GM06990 (cell line): ENCODE results near the gene IQSEC1.

Experiments used
- DNase-seq: peaks from one replicate; pipeline ENCODE4 v3.0.0-alpha.2; 2011; ENCODE audit not compliant: insufficient read length; ENCODE audit errors: extremely low read depth
- H3K27me3 ChIP-seq: replicated peaks from 2 replicates; pipeline ENCODE4 v1.6.0; 2011; ENCODE audit warnings: low read length; ENCODE audit not compliant: control insufficient read depth, insufficient read depth
- H3K36me3 ChIP-seq: 2 replicates; pipeline ENCODE4 v1.5.1; 2011; ENCODE audit warnings: low read length; ENCODE audit not compliant: control insufficient read depth, insufficient read depth
- H3K4me3 ChIP-seq: replicated peaks from 2 replicates; pipeline ENCODE4 v1.5.1; 2011; ENCODE audit warnings: low read depth, mild to moderate bottlenecking, control low read depth, low read length
- CTCF ChIP-seq: IDR thresholded peaks from 2 replicates; pipeline ENCODE4 v1.5.1; 2011; ENCODE audit warnings: low read length, control low read depth, mild to moderate bottlenecking, inconsistent platforms; ENCODE audit not compliant: insufficient read depth, poor library complexity, severe bottlenecking

Gene IQSEC1

GRCh38 chr3:13011573-13012220 lies 61.5 kb downstream of the IQSEC1 start:
- peak; percentile 11 for TF ChIP-seq CTCF
- DNase-seq: peak; percentile 72

GRCh38 chr3:13010780-13011572 lies 62.3 kb downstream of the IQSEC1 start:
- Histone ChIP-seq H3K36me3 (peaks cover 5% of the 10 kb centered on the region), H3K27me3 (no peaks in the 10 kb centered on the region), H3K4me3 (peak overlapping the region; percentile 19)
- TF ChIP-seq CTCF: no peak
- DNase-seq: no peak

More at GRCh38 chr3:13011573-13012220, 61.5 kb downstream of the IQSEC1 start:
- Histone ChIP-seq H3K27me3 (no peaks in the 10 kb centered on the region), H3K36me3 (peaks cover 2% of the 10 kb centered on the region; the same call in 1 of the 2 replicates), H3K4me3 (peak overlapping the region; percentile 19)

- no peak for DNase-seq
- Histone ChIP-seq H3K4me3 (peak overlapping the region; percentile 57), H3K36me3 (peaks cover 5% of the 10 kb centered on the region), H3K27me3 (no peaks in the 10 kb centered on the region)
- TF ChIP-seq CTCF: no peak
Observed at GRCh38 chr3:13009946-13010315, 63.3 kb downstream of the IQSEC1 start.

- H3K36me3 ChIP-seq: peaks cover 5% of the 10 kb centered on the region
- H3K27me3 ChIP-seq: no peaks in the 10 kb centered on the region
- peak; percentile 89 for DNase-seq
- peak overlapping the region; percentile 57 for H3K4me3 ChIP-seq
- no peak for TF ChIP-seq CTCF
Observed at GRCh38 chr3:13009132-13009945, 63.9 kb downstream of the IQSEC1 start.

GRCh38 chr3:13008155-13008995 lies 64.9 kb downstream of the IQSEC1 start:
- no peak for DNase-seq
- TF ChIP-seq CTCF: no peak
- no peak overlapping the region for H3K4me3 ChIP-seq
- H3K27me3 ChIP-seq: no peaks in the 10 kb centered on the region
- H3K36me3 ChIP-seq: peaks cover 8% of the 10 kb centered on the region
